Measurements from ENCODE around the gene SEPTIN5.

SEPTIN5 gene

DNA sequence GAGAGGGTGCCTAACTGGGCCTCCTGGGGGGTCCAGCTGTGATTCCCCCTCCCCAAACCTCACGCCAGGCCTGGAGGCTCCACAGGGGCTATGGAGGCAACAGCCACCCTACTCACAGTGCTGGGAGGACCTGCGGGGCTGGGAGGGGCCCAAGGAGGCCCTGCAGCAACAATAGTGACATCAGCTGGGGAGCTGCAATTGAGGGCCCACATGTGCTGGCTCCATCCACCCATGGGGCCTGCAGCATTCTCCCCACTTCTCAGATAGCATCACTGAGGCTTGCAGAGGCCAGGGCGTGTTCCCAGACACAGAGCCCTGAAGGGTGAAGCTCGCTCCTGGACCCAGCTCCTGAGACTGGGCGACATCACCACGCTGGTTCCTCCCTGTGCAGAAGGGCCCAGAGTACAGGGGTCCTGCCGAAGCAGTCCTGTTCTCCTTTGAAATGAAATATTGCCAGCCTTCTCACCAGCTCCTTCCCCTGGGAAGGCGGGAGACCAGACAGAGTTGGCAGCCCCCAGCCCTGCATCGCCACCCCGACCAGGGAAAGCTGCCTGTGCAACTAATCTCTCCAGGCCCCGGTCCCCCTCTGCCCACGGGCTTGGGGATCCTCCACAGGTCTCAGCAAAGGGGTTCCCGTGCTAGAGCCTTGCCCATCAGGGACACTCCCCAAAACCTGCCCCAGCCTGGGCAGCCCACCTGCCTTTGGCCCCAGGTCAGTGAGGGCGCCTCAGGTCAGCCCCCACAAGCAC is 37.4 kb downstream of the SEPTIN5 start:
- no peak for DNase-seq

DNA sequence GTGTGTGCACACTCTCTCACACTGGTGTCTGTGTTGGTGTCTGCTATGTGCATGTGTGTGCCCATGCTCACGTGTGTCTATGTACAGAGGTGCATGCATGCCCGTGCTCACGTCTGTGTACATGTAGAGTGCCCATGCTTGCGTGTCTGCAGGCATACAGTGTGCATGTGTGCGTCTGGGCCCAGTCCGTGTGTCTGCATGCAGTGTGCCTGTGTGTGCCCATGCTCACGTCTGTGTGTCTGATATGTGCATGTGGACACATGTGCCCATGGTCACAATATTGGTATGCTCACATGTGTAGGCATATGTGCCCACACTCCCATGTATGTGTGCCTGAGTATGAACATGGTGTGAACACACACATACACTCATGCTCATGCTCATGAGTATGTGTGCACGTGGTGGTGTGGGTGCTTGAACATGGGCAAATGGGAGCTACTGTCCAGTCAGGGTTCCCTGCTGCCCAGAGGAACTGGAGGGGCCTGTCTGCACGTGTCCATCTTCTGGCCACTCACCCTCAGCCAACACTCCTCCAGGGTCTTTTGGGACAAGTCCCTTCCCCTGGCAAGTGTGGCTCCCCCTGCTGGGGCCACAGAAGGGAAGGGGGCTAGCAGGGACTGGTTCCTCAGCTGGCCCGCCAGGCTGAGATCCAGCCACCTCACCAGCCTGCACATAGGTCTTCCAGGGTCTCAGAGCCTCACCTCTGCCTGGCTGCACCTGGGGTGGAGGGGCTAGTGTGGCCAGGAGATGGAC is 39.0 kb downstream of the SEPTIN5 start:
- DNase-seq: no peak

DNA sequence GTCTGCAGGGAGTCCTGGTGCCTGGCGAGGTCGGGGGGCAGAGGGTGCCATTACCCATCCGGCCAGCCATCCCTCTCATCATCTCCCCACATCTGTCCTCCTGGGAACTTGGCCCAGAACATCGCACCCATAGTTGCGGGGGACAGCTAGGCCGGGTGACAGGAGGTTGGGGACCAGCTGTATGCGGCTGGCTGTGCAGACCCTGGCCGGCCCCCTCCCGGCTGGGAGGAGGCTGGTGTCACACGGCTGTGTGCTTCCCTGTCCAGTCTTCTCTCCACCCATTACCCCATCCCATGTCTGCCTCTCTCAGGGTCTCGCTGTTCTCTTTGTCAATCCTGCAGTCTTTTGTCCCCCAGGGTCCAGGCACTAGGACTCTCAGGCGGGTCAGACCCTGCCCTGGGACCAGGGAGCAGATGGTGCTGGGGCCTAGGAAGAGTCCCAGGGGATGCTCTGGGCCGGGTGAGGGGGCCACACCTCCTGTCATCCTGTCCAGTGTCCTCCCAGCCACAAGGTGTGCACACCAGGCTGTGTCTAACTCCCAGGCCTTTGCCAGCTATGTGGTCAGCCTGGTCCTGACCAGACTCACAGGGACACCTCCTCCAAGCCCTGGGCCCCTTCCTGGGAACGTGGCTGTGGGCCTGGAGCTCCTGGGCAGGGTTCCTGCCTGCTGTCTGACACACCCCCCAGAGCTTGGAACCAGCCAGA is 39.8 kb downstream of the SEPTIN5 start:
- no peak for DNase-seq

- DNase-seq: no peak
Observed at GRCh38 chr22:19754701-19755144, 40.4 kb downstream of the SEPTIN5 start.

GRCh38 chr22:19755145-19755710 is 40.9 kb downstream of the SEPTIN5 start:
- DNase-seq: no peak

- no peak for DNase-seq
Observed at GRCh38 chr22:19755722-19756287, 41.5 kb downstream of the SEPTIN5 start.

GRCh38 chr22:19756288-19757128 is 42.2 kb downstream of the SEPTIN5 start:
- peak; percentile 47 for DNase-seq

DNA sequence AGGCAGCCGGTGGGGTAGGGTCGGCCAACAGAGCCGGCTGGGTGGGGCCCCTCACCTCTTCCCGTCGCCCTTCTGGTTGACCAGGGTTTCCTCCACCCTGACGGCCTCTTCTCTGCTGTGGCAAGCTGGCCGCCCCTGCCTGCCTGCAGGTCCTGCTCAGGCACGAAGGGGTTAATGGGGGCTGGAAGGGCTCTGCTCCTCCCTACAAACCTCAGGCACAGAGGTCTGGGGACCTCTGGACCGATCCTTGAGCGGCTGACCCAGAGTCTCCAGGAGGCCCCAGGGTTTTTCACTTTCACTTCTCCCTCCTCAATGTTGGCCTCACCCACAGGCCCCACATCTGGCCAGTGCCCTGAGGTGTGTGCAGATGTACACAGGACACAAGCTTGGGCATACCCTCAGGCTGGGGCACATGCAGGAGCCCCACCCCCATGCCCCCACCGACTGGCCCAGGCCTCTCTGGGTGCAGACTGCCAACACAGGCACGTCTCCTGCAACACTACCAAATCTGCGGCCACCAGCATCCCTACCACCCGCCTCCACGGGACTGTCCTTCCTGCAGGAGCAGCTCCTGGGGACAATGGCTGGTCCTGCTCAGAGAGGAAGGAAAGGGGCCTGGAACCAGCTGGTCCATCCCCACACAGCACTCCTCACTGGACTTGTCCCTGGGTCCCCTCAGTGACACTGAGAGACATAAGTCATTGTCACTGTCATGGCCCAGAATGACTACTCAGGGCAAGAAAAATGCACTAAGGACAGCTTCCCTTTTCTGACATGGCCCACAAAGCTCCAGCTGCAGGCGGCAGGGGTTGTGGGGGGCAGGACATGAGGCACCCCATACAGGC is 43.1 kb downstream of the SEPTIN5 start:
- DNase-seq: no peak

DNA sequence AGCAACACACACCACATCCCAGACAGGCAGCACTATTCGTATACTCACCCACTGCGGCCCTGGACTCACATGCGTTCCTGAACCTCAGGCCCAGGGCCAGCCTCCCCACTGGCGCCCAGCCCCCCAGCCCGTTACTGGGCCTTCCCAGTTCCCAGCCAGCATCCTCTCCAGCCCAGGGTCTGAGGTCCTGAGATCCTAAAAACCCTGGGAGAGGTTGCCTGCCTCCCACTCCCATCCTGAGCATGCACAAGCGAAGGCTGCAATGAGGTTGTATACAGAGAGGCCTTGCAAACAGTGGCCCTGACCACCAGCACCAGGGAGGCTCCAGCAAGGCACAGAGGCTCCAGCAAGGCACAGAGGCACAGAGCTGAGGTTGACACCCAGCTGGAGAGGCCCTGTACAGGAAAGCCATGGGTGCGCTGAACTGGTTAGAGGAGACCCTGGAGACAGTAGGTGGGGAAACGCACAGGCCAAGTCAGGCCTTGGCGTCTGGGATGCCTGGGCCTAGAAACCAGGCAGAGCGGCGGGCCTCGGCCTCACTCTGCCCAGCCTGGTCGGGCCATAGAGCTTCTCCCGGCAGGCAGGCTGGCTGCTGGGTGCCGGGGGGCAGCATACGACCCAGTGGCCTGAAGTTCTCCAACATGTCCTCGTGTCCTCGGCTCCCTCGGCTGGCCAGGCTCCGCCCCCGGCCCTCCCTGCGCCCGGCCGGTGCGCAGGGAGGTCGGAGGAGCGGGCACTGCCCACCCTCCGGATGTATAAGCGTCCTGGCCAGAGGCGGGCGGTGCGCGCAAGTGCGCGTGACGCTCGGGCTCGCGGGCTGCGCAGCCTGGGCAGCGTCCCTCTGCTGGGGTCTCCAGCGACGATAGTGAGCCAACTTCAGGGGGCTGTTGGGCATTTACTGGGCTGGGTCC is 43.9 kb downstream of the SEPTIN5 start:
- no peak for DNase-seq

- DNase-seq: no peak
Observed at GRCh38 chr22:19758896-19759426, 44.7 kb downstream of the SEPTIN5 start.

DNA sequence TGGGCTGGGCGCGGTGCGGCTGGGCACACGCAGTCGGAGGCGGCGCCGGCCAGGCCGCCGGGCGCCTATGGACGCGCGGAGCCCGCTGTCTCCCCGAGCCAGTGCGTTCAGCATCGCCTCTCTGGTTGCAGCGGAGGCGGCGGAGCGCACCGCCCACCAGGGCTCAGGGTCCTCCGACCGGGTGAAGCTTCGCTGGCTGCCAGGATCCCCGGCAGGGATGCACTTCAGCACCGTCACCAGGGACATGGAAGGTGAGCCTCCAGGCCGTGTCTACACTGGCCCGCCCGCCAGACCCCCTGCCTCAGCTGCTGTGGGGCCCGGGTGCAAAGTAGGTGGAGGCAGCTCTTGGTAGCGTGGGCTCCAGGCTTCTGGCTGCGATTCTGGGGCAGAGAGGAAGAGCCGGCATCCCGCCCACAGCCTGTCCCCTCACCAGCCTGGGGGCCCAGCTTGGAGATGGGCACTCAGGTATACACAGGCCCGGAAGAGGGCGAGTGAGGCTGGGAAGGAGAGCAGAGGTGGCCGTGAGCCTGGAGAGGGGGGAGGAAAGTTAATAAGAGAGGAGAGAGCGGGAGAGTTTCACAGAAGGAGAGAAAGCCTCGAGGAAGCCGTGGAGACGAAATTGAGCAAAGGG is 45.2 kb downstream of the SEPTIN5 start:
- no peak for DNase-seq

- no peak for DNase-seq
Observed at GRCh38 chr22:19760058-19760950, 46.0 kb downstream of the SEPTIN5 start, which contains the start of gene TBX1. TSS of gene TBX1 (plus strand) at chr22:19760778. CDS start at chr22:19760844, 66 bp downstream.

- no peak for DNase-seq
Observed at GRCh38 chr22:19760951-19761724, 46.8 kb downstream of the SEPTIN5 start.

- DNase-seq: no peak
Observed at GRCh38 chr22:19761725-19762567, 47.6 kb downstream of the SEPTIN5 start.

- DNase-seq: no peak
Observed at GRCh38 chr22:19762568-19763457, 48.5 kb downstream of the SEPTIN5 start.

Measured in DMS153 (cell line).